SHP77 treated with DMSO at 0.1 percent for 48 hours (cell line): Measurements from ENCODE around the gene SMAD1.

Source experiments
- DNase-seq: peaks from one replicate; lab custom pipeline; 2025; lab: John Stamatoyannopoulos, UW

SMAD1 gene

DNA sequence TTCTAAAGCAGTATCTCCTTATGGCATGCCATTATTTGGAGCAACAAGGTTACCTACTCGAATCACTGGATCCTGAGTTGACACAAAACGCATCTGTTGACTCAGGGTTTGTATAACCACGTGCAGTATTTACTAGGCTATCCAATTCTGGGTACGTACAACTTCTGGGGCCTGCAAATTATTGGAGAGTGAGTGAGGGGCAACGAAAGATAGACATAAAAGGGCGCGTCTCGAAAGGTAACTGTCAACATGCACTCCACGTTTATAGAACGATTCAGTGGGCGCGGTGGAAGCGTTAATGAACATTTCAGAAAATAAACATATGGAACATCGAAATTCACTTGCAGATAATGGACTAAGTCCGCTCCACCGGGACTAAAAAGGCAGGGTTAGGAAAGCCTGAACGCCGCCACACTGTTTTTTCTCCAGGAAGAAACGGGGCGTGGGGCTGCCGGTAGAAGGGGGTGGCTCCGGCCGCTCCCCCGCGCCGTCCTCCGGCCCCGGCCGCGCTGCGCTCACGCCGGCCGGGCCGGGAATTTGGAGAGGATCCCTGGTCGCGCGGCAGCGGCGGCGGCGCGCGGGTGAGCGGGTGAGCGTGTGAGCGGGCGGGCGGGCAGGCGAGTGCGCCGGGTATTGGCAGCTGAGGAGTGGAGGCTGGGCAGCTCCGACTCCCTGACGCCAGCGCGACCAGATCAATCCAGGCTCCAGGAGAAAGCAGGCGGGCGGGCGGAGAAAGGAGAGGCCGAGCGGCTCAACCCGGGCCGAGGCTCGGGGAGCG is at the start of gene SMAD1:
Gene SMAD1, plus strand, starts transcription at position 690 of the 778 bp plus-strand sequence. CDS start 32,761 bp downstream, outside the sequence.
- DNase-seq = peak; percentile 48

GRCh38 chr4:145433684-145434083 is 48.0 kb upstream of the SMAD1 start:
- DNase-seq = no peak

DNA sequence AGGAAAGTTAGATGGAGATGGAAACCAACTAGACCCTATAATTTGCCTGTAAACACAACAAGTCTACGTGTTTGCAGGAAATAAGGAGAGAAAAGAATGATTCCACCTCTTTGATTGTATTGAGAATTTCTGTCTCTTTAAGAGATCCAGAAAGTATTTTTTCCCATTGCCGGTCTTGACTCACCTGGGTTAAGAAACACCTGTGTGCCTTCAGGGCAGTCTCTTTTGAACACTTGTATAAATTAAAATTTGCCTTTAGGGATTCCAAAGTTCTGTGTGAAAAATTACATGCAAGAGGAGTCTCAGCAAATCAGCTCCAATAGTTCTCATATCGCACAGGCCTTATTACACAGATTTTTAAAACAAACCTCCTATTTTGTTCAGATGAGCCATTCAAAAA is 46.0 kb upstream of the SMAD1 start:
- DNase-seq = no peak

DNA sequence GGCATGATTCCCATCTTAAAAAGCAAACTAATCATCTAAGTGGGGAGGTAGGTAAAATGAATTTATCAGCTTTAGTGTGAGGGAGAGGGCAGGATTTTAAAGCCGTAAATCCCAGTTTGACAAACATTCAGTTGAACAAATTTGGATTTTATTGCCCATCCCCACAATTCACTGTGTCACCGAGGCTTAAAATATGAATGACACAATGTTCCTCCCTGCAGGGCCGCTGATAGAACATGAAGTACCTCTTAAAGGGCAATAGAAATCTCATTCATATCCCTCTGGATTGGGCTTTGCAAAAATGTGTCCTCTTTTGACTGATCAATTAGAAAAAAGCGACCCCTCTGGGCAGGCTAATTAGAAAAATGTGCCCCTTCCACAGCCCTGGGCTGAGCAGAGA is 45.5 kb upstream of the SMAD1 start:
- no peak for DNase-seq

DNA sequence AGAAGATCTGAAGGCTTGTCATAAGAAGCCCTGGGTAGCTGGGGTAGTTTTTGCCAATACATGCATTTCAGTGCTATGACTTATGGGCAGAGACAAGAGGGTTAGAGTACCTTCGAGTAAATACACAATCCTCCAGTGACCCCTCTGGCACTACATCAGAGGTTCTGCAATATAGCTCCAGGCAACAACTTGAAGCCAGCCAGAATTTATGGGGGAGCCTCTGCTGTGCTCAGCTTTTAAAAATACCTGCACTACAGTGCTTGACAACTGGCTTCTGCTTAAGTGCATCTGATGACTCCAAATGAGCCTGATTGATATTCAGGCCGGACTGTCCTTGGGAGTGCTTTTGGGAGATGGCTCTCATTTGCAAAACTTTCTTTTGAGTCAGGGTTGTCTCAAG is 44.9 kb upstream of the SMAD1 start:
- no peak for DNase-seq

- DNase-seq = no peak
Measured at GRCh38 chr4:145437466-145437865, 44.2 kb upstream of the SMAD1 start.

DNA sequence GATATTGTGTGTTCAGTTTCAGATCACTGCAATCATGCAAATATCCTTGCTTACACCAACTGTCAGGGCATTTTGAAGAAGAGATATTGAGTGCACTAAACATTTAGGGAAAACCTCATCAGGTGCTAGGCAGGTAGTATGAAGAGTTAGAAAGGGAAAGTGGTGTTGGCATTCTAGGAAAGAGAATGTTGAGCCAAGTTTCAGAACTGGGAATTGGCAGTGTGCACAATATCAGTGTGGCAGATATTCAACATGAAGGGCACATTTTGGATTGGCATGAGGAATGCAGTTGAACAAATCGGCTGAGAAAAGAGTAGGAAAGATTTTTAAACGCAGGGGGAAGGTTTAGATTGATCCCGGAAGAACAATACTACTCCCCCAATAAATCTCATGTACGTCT is 43.4 kb upstream of the SMAD1 start:
- no peak for DNase-seq

- DNase-seq = no peak
Measured at GRCh38 chr4:145440292-145441007, 41.2 kb upstream of the SMAD1 start.

DNA sequence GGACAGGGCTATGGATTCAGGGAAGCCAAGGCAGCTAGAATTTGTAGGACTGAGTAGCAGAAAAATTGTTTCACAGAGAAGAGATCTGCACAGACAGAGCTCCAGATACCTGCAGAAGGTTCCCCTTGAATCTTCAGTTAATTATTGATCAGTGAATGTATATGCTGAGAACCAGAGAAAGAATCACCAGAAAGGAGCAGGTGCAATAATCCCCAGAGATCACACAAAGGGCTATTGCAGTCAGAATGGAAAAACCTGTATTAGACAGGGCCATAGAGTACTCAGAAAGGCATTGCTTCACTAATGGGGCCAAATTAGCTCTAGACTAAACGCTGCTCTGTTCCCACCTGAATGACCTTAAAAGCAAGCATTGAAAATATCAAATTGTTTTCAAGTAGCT is 35.5 kb upstream of the SMAD1 start:
- no peak for DNase-seq

DNA sequence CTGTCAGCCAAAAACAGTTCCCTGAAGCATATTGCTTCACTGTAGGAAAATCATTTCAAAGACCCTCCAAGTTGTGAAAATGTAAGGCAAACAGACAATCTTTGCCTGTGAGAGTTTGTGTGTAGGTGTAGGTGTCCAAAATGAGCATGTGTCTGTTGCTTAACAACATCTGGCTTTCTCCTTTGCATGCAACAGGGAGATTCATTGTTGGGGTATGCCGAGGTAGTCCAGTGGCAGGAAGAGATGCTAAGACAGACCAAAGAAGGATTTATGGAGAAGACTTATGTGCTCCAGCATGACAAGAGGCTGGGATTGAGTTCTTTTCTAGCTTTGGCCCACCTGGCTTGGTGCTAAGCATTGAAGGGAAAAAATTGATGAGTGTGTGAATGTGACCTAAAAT is 29.8 kb upstream of the SMAD1 start:
- no peak for DNase-seq

DNA sequence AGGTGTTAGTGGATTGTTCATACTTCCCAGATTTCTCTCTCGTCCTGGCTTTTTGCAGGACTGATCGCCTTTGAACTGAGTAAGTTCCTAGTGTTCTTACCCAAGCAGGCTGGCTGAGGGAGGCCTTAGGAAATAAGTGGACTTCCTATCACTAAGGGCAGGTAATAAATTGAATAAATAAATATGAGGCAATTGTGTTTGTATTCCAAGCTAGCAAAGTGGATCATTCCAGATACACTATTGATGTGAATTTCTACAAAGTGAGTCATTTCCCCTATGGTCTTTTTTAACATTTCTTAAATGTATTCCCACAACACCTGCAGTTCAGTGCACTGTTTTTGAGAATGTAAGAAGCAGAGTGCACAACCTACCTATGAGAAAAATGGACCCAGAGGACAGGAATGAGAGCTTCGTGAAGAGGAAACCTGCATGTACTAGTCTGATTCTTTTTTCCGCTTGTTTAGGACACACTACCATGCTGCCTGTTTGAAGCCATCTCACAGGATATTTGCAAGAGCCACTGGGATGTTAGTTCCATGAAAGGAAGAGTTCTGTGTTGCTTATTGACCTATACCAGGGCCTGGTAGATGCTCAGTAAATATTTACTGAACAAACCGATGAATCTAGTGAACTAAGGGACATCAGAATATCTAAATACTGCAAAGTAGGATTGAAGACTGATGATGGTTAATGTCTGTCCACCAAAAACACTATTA is 29.0 kb upstream of the SMAD1 start:
- DNase-seq = no peak

GRCh38 chr4:145453163-145453520 is 28.5 kb upstream of the SMAD1 start:
- DNase-seq = no peak

DNA sequence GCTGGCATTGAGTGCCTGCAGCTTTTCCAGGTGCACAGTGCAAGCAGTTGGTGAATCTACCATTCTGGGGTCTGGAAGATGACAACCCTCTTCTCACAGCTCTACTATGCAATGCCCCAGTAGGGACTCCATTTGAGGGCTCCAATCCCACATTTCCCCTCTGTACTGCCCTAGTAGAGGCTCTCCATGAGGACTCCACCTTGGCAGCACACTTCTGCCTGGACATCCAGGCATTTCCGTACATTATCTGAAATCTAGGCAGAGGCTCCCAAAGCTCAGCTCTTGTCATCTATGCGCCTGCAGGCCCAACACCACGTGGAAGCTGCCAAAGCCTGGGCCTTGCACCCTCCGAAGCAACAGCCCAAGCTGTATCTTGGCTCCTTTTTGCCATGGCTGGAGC is 8.4 kb upstream of the SMAD1 start:
- no peak for DNase-seq

- no peak for DNase-seq
Measured at GRCh38 chr4:145480257-145480656, 1.4 kb upstream of the SMAD1 start.

- no peak for DNase-seq
Measured at GRCh38 chr4:145481942-145482208, 222 bp downstream of the SMAD1 start.

- peak; percentile 50 for DNase-seq
Measured at GRCh38 chr4:145482209-145483037, 770 bp downstream of the SMAD1 start.

DNA sequence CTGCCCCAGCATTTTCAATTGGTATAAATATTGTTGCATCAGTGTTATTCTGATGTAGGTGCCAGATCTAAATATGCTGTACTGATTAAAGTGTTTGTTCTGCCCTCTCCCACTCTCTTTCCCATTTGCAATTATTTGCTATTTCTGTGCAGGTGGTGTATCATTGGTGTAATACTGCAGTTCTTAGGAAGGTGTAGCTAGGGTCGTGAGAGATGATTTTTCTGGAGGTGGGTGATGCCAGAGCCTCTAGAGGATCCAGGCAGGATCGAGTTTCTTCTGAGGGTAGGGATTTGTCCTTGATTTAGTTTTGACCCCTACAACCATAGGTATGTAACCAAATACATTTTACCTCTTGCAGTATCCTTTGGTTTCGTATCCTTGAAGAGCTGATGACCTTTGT is 1.9 kb downstream of the SMAD1 start:
- no peak for DNase-seq

DNA sequence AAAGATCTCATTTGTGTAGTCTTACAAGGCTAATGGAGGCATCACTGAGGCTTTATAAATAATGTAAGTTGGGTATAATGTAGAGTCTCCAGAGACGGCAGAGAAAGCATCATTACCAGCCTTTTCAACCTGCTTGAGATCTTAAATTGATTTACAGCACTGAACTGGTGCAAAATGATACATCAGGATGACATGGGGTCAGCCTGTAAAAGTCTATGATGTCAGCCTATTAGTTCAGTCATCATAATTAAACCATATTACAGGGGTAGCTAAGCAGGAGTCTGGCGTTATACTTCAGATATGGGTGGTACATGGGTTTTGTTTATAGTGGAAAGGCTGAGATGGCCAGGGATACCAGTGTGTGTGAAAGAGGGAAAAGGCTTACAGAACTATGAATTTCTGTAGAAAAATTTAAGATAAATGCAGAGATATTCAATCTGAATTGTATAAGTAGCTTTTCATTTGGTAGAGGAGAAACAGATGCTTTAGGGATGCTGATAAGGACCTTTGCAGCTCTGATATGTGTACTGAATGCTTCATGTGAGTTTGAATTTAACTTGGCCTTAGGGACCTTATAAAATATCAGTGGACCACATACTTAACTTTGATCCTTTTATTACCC is 2.7 kb downstream of the SMAD1 start:
- no peak for DNase-seq

GRCh38 chr4:145485120-145485519 is 3.5 kb downstream of the SMAD1 start:
- no peak for DNase-seq

DNA sequence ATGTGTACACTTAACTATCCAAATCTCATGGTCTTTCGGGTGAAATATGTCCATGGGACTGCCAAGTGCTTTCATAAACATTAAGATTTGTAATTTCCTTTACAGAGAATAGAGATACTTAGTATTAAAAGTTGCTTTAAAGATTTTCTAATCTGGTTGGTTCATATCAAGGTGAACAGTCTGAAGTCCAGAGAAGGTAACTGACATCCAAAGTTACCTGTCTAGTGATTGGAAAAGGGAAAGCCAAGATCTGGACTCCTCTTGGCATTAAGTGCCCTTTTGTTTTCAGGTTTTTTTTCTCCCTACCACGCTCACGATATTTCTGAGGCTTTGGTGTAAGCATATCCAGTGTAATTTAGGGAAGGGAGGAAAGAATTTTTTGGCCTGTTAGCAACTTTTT is 5.0 kb downstream of the SMAD1 start:
- DNase-seq = no peak

DNA sequence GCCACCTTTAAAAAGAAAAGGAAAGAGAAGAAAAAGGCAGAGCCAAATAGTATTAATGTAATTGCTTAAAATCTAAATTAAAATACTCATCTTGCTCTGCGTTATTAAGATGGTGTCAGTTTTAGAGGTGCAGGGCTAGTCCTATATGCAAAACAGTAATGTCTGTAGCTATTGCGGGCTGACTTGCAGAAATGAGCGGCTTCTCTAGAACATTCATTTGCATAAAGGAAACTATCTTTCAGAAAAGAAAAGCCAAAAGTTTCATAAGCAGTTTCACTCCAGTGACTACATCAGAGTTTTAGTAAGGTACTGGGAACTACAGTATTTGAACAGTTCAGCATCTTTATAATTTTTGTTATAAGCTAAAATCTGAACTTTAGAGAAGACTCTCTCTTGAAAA is 6.0 kb downstream of the SMAD1 start:
- DNase-seq = no peak

DNA sequence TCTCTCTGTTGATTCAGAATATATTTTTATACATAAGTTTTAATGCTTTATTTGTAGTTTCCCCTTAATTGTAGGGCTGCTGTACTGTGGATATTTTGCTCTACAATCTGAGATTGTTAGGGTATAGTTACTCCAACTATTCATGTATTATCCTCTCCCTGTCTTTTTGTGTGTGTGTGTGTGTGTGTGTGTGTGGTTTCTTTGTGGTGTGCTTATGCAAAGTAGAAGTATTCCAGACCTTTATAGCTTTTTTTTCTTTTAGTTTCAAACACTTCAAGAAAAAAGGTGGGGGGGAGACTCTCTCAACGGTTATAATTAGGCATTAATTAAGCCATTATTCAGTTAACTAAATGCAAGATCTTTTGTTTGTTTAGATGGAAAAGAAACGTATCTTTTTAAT is 6.7 kb downstream of the SMAD1 start:
- DNase-seq = no peak
